Activated naive CD4-positive, alpha-beta T cell treated with anti-CD3 and anti-CD28 coated beads, Interleukin-2, amount 50 U/mL, for 72 hours (primary cell): Measurements from ENCODE around the gene UVSSA. TPM values are rescaled to one million over a fixed set of nuclear protein-coding genes. Genes with fewer than 3 reads are reported as not detected.

Experiments used
- ATAC-seq, 2 donors: fragments of 150-1000 bp; cut with Tn5 transposase; 2 replicates each; pipeline ENCODE4 v1.10.0; 2021; ENCODE audit warnings: mild to moderate bottlenecking in 2 of 2, moderate library complexity in 2 of 2
- DNase-seq, 2 donors: peaks; one replicate each; pipeline ENCODE4 v3.0.0; 2021 to 2022; ENCODE audit warnings: low spot score in 2 of 2
- H3K27ac Mint-ChIP-seq, 2 donors: one replicate each; pipeline ENCODE4 v1.8.0; 2022; ENCODE audit warnings: mild to moderate bottlenecking in 2 of 2, mixed read lengths in 2 of 2
- H3K36me3 Mint-ChIP-seq, 2 donors: one replicate each; pipeline ENCODE4 v1.8.0; 2022; ENCODE audit warnings: mixed read lengths in 2 of 2
- H3K9me3 Mint-ChIP-seq, 2 donors: one replicate each; pipeline ENCODE4 v1.8.0; 2022; ENCODE audit warnings: mixed read lengths in 2 of 2
- total RNA-seq, 2 donors: library from RNA; stranded (reverse); gene quantifications; one replicate each; pipeline ENCODE4 v1.2.3, GENCODE V29; 2022

Gene UVSSA
- total RNA-seq, 2 donors from 2014 or later, result 19.1 to 23.8 TPM

DNA sequence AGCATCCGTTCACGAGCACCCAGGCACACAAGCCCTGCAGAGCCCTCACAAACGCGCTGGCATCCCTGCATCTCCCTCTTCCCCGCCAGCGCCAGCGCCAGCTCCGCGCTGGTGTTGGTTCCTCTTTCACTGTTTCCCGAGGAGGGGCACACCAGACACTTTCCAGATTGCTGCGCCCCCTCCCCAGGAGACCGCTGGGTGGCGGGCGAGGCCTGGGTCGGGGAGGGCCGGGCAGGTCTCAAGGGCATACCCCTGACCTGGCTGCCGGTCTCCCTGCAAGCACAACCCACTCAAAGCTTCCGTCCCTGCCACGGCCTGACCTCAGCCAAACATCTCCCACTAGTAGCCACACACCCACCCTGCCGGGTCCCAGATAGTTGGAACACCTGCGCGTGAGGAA lies 61.4 kb downstream of the UVSSA start:
- no peak for ATAC-seq
- no peaks in the 10 kb centered on the region for H3K9me3 Mint-ChIP-seq
- no peak overlapping the region for H3K27ac Mint-ChIP-seq
- no peak for DNase-seq
- H3K36me3 Mint-ChIP-seq, result peaks cover 0 to 8% of the 10 kb centered on the region in 2 donors

DNA sequence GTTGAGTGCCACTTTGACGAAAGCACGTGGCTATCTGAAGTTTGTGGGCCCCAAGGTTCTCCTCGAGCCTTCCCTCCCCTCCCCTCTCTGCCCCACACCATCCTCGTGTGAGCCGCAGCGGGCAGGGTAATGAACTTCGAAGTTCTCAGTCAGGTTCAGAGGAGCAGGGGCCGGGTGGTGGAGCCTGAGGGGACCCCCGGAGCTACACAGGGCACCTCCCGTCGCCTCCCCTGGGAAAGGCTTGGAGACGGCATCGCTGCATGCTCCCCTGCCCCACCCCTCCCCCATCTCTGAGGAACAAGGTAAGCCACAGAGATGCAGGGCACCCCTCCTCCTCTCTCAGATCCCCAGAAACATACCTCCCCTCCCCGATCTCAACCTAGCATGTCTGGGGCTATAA lies 62.1 kb downstream of the UVSSA start:
- Mint-ChIP-seq H3K27ac (no peak overlapping the region), H3K36me3 (peaks cover 0 to 8% of the 10 kb centered on the region in 2 donors), H3K9me3 (no peaks in the 10 kb centered on the region)
- ATAC-seq, result no peak
- no peak for DNase-seq

- Mint-ChIP-seq H3K9me3 (no peaks in the 10 kb centered on the region), H3K36me3 (peaks cover 0 to 8% of the 10 kb centered on the region in 2 donors), H3K27ac (no peak overlapping the region)
- ATAC-seq (no peak), DNase-seq (no peak)
Measured at GRCh38 chr4:1409491-1410425, 62.8 kb downstream of the UVSSA start.

DNA sequence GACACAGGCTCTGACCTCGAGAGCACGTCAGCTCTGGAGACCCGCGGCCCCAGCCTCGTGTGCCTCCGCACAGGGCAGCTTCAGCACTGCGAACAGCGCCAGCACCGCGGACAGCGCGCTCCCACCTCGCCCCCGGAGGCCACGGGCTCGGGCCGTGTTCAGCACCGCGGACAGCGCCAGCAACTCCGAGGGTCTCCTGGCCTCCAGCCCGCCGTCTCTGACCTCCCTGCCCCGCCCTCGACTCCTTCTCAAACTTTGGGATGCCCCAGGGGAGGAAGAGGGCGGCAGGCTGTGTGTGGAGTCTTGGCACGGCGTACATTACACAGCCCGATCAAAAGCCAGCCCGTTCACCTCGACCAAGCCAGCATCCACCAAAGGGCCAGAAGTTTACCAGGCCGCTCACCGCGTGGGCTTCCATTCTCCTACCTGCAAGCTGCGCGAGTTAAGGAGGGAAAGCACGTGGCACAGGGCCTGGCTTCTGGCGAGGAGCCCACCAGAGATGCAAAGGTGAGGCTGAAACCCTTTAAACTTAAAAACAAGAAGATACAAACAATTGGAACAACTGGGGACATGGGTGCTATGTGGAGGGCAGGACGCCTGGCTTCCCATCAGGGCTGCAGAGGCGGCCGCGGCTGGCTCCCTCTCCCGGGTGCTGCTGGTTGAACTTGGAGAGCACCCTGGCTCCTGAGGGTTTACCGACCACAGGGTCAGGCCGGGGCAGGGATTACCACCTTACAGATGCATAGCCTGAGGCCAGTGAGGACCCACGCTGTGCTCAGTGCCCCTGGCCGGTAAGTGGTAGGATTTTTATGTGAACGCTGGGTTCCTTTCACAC lies 63.7 kb downstream of the UVSSA start:
- DNase-seq, result peak in 1 of 2 donors; percentile 65
- peak in 1 of 2 donors; percentile 71 for ATAC-seq
- no peaks in the 10 kb centered on the region for H3K9me3 Mint-ChIP-seq
- H3K36me3 Mint-ChIP-seq, result peaks cover 0 to 8% of the 10 kb centered on the region in 2 donors
- no peak overlapping the region for H3K27ac Mint-ChIP-seq

GRCh38 chr4:1411436-1412375 lies 64.7 kb downstream of the UVSSA start:
- no peak overlapping the region for H3K27ac Mint-ChIP-seq
- ATAC-seq, result no peak
- DNase-seq, result no peak
- peaks cover 0 to 8% of the 10 kb centered on the region in 2 donors for H3K36me3 Mint-ChIP-seq
- H3K9me3 Mint-ChIP-seq, result no peaks in the 10 kb centered on the region

DNA sequence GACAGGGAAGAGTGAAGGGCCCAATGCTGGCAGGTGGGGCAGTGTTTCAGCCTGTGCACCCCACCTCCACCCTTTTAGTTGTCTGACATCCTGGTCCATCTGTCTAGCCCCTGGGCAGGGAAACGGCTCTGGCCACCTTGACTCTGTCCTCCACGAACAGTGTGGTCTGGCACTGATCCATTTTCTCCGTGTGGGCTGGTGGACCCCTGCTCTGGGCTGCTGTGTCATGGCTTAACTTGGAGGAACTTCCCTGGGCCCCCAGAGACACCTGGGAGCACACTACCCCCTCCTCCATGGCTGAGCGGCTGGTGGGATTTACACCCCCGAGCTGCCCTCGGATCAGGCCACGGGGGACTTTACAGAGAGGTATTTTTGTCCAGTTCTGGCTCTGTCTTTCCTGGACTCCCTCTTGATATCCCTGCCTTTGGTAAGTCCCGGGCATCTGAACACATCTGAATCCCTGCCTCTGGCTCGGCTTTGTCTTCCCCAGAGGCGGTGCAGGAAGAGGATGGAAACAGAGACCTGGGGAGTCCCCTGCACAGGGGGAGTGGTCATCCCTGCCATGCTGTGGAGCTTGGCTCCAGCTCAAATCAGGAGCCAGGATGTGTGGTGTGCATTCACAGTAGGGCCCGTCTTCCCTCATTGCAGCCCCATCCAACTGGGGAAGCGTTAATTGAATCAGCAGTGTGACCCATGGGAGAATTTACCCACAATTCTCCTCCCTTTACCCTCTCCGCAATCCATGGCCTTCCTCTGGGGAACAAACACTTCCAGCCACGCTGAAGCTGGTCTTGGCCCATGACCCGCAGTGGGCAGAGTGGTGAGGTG lies 65.6 kb downstream of the UVSSA start:
- H3K36me3 Mint-ChIP-seq, result peaks cover 0 to 8% of the 10 kb centered on the region in 2 donors

GRCh38 chr4:1413204-1413663 lies 66.2 kb downstream of the UVSSA start:
- Mint-ChIP-seq H3K36me3 (peaks cover 0 to 6% of the 10 kb centered on the region in 2 donors), H3K9me3 (no peaks in the 10 kb centered on the region), H3K27ac (no peak overlapping the region)
- DNase-seq (no peak), ATAC-seq (no peak)

More for the DNA sequence above, 65.6 kb downstream of the UVSSA start:
- DNase-seq (no peak), ATAC-seq (no peak)
- H3K27ac Mint-ChIP-seq, result no peak overlapping the region
- H3K9me3 Mint-ChIP-seq, result no peaks in the 10 kb centered on the region

GRCh38 chr4:1413687-1414479 lies 66.9 kb downstream of the UVSSA start:
- no peaks in the 10 kb centered on the region for H3K9me3 Mint-ChIP-seq
- DNase-seq, result no peak
- no peaks in the 10 kb centered on the region for H3K36me3 Mint-ChIP-seq
- ATAC-seq, result no peak
- no peak overlapping the region for H3K27ac Mint-ChIP-seq

DNA sequence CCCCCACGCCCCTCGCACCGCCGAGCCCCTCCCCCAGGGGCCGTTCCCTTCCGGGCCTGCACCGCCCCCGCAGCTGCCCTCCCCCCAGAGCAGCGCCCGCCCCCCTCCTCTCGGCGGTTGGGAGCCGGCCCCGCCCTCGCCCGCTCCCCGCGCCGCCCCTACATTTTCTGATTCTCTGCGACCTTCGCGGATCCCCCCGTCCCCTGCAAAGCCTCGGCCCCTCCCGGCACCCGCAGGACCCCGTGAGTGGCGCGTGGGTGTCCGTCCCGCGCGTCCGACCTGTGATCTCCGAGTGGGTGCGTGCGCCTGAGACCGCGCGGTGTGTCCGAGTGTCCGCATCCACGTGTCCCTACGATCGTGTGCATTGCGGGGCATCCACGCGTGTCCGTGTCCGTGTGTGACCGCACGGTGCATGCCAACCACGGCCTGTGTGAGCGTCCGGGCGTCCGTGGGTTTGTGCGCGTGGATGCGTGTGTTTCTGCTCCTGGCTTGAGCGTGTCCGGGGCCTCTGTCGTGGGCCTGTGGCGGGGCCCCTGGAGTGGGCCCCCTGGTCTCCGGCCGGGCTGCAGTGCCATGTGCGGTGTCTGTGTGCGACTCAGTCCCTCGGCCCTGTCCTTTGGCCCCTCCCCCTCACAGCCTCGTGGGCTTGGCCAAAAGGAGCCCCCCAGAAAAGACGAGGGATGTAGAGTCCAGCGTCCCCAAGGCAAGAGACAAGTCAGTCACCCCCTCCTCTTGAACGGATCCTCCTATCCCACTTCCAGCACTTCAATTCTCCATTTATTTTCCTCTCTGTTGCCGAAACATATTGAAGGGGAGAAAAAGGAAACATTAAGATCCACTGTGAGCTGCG lies 68.0 kb downstream of the UVSSA start:
- ATAC-seq (no peak), DNase-seq (no peak)
- no peaks in the 10 kb centered on the region for H3K36me3 Mint-ChIP-seq
- H3K9me3 Mint-ChIP-seq, result no peaks in the 10 kb centered on the region
- H3K27ac Mint-ChIP-seq, result no peak overlapping the region

DNA sequence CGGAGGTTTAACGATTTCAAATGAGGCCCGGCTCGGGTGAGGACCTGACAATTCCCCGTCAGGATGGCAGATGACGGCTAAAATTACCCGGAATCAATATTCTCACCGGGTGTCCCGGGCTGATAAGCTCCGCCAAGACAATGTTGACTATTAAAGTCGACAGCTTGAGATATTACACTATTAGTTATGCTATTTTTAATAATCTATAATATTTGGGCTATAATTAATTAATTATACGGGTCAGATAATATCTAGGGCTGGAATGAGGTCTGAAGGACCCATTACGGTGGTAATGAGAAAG lies 68.6 kb downstream of the UVSSA start:
- ATAC-seq (no peak), DNase-seq (no peak)
- Mint-ChIP-seq H3K36me3 (no peaks in the 10 kb centered on the region), H3K27ac (no peak overlapping the region), H3K9me3 (no peaks in the 10 kb centered on the region)

GRCh38 chr4:1416051-1416947 lies 69.3 kb downstream of the UVSSA start:
- Mint-ChIP-seq H3K27ac (no peak overlapping the region), H3K9me3 (no peaks in the 10 kb centered on the region), H3K36me3 (no peaks in the 10 kb centered on the region)
- ATAC-seq (no peak), DNase-seq (no peak)

DNA sequence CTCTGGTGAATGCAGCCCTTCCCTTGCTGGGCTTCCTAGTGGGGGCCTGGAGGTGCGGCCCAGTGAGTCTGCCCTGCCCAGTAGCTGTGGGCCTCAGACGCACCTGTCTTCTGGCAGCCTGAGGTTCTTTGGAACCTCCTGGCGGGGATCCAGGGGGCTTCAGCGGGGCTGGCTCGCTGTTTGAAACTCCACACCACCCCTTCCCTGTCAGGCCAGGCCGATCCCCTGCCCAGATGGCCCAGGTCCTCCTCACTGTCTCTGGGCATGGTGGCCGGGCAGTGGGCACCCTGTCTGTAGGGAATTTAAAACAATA lies 69.9 kb downstream of the UVSSA start:
- DNase-seq (no peak), ATAC-seq (no peak)
- Mint-ChIP-seq H3K27ac (no peak overlapping the region), H3K9me3 (no peaks in the 10 kb centered on the region), H3K36me3 (no peaks in the 10 kb centered on the region)

- no peak for DNase-seq
- no peaks in the 10 kb centered on the region for H3K36me3 Mint-ChIP-seq
- H3K9me3 Mint-ChIP-seq, result no peaks in the 10 kb centered on the region
- H3K27ac Mint-ChIP-seq, result no peak overlapping the region
- no peak for ATAC-seq
Measured at GRCh38 chr4:1417522-1418390, 70.7 kb downstream of the UVSSA start.
